Activated CD4-positive, CD25-positive, alpha-beta regulatory T cell treated with anti-CD3 and anti-CD28 coated beads, Interleukin-2, amount 50 U/mL, for 72 hours (primary cell): ENCODE data around the gene MOSPD3.
"Not testable (repeated sequence)": the region's sequence is repeated elsewhere in the genome, so short reads cannot be mapped to it uniquely, and the experiment has no call there.

Source experiments
- DNase-seq: peaks from one replicate; pipeline ENCODE4 v3.0.0; 2021

Gene MOSPD3, protein sequence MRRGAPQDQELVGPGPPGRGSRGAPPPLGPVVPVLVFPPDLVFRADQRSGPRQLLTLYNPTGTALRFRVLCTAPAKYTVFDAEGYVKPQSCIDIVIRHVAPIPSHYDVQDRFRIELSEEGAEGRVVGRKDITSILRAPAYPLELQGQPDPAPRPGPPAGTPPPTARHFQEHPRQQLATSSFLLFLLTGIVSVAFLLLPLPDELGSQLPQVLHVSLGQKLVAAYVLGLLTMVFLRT

DNA sequence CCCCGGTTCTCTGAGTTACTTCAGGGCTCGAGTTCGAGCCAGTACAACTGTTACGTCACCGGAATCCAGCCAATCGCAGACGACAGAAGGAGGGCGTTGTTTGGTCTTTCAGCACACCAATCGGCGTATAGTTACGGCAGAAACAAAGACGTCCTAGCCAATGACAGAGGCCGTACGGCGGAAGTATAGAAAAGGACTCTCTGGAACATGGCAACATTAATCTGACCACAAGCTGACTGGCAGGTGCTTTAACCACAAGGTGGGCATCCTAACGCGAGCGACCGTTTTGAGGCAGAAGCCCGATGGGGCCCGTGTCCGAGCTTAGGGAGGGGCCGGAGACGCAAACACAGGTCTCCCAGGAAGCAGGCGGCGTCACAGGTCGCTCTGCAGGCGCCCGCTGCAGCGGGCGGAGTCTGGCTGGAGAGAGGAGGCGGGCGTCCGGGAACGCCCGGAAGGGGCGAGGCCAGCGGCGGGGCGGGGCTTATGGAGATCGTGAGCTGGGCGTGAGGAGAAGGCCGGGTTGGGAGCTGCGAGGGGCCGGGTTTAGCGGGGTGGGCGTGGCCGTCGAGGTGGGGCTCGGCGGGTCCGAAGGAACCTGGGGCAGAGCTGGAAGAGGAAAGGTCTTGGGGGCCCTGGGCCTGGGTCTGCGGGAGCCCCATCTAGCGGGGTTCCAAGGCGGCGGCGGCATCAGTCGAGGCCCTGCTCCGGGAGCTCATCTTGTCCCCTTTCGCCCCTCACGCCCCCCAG, at the start of gene MOSPD3:
Gene MOSPD3 (plus strand): TSS at position 558 of the 747 bp plus-strand sequence. CDS start 252 bp downstream, outside the sequence.
- peak; percentile 99 for DNase-seq

DNA sequence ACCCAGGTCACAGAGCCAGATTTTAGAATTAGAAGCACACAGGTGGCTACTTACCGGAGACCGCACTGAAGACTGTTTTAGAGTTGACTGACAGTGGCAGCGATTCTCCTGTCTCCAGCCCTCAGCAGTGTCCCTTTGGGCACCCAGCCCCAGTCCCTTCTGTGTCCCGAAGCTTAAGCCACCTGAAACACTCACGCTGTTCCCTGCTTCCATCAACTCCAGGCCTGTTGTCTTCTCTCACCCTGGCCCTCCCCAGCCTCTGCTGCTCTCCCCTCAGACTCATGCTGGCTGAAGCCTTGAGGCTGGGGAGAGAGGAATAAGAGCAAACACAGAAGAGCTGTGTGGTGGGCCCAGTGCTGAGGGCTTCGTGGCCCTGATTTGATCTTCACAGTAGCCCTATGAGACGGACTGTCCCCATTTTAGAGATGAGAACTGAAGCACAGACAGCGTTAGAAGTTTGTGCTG, 49.2 kb upstream of the MOSPD3 start:
- no peak for DNase-seq

DNA sequence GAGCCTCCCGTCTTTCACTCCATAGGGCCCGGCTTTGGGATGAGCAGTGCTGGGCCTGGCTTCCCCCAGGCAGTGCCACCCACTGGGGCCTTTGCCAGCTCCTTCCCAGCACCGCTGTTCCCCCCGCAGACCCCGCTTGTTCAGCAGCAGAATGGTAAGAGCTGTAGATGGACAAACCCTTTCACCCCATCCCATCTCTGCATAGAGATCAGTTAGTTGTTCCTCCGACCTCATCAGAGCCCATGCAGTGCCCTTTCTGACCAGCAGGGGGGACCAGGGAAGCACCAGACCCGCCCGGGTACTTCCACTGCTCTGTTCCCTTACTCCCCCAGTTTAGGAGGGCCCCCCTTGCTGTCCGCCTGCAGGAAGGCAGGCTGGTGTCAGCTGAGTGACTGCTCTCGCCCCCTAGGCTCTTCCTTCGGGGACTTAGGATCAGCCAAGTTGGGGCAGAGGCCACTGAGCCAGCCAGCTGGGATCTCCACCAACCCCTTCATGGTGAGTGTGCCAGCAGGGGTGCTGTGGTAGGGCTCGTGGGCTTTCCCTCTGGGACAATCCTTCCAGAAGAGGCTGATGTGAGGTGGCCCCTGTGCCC, 48.4 kb upstream of the MOSPD3 start:
- DNase-seq = peak; percentile 86

DNA sequence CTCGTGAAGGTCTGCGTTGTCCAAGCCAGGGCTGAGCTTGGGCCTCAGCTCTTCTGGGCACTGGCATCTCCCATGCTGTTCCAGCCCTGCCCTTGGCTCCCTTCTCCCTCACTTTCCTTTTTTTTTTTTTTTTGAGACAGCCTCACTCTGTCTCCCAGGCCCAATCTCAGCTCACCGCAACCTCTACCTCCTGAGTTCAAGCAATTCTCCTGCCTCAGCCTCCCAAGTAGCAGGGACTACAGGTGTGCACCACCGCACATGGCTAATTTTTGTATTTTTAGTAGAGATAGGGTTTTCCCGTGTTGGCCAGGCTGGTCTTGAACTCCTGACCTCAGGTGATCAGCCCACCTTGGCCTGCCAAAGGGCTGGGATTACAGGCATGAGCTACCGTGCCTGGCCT, 47.9 kb upstream of the MOSPD3 start:
- DNase-seq = not testable (repeated sequence)

DNA sequence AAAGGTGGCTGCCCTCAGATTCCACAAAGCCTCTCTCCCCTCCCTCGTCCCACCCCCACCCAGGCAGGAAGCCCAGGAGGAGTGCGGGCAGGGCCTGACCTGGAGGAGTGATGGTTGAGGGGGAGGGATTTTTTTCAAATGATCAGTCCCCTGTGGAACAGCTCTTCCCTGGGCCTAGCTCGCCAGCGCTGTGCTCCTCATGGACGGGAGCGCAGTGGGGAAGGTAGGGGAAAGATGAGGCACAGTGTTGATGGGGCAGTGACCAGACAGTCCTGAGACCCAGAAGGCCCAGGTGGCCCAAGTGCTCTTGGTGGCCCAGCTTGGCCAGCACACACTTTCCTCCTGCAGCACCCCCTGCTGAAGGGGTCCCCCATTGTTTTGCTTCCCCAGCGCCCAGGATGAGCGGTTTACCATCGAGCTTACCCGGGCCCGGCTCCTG, 47.2 kb upstream of the MOSPD3 start:
- no peak for DNase-seq

DNA sequence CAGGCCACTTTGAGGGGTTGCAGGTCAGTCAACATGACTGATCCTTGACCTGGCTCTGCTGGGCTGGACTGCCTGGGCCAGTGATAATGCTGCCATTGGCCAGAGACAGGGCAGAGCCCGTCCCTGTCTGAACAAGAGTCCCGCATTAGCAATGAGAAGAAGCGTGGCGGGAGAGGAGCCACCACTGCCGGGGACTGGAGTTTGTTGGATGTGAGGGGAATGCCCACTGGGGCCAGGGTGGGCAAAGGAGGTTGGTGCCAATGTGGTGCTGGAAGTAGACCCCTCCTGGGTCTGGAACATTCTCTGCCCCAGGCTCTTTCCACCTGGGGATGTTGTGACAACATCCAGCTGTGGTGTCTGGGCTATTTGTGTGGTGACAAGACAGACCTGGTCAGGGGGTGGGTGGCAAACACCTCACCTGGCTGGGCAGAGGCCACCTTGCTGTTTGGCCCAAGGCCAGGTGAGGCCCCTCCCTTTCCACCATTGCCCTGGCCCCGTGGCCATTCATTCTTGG, 46.3 kb upstream of the MOSPD3 start:
- DNase-seq = no peak

DNA sequence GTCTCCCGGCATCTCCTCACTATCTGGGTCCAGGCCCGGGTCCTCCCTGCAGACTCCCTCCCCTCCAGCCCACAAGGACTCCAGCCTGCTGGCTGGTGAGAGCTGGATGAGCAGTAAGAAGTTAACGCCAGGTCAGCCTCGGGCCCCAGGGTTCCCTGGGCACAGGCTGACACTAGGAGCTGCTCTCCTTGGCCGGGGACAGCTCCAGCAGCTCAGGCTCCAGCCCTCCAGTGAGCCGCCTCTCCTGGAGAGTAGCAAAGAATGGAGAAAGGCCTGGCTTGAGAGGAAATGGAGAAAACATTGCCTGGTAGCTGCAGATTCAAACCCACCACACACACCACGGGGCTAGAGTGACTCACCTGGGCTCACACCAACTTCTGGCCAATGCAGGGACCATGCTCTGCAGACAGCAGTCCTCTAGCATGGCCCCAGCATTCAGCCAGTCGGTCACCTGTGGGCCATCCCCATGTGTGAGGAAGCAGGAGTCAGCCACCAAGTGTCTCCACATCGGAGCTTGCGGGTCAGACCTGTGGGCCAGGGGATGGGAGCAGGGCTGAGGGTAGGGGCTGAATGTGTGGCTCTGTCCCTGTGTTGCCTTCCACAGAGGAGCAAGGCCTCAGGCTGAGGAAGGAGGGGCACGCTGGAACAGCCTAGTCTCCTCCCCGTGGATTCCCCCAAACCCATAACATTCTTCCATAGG, 45.2 kb upstream of the MOSPD3 start:
- no peak for DNase-seq

DNA sequence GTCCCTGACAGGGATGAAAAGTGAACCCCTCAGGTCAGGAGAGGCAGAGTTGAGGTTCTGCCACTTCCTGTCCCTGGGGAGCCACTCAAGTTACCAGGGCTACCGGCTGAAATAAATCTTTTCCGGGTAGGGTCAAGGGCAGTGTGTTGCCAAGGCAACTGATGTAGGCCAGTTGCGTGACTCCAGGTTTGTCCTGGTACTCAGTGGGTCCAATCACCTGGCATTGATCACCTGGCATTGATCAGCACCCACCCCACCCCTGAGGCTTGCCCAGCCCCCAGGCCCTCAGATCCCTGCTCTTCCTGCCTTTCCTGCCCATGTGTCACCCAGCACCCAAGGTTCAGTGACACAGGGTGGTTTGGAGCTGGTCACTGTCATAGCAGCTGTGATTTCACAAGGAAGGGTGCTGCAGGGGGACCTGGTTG, 44.6 kb upstream of the MOSPD3 start:
- no peak for DNase-seq

DNA sequence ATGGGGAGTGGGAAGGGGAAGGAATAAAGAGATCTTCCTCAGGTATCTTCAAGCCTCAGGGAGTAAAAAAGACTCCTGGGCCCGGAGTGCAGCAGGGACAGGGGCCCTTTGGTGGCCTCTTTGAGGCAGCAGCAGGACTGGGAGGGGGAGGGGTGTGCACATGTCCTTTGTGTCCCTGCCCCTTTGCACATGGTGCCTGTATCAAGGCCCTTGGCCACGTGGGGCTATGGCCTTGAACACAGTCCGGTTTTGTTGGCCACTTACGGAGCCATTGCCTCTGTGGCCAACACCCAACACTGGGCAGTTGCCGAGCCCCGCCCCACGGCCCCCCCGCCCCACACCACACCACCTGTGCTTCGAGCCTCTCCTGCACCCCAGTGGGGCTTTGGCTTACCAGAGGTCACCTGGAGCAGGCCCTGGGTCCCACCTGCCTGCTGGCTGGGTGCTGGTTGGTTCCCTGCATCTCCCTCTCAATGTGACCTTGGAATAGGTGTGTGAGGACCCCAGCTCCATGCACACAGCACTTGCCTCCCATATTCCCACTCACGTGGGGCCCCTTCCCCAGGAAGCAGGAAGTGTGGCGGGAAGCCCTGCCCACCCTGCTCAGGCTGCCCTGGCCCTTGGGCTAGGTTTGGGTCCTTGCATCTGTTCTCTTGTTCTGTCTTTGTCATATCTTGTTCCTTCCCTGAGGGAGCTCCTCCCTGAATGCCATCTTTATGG, 44.0 kb upstream of the MOSPD3 start:
- DNase-seq = no peak

DNA sequence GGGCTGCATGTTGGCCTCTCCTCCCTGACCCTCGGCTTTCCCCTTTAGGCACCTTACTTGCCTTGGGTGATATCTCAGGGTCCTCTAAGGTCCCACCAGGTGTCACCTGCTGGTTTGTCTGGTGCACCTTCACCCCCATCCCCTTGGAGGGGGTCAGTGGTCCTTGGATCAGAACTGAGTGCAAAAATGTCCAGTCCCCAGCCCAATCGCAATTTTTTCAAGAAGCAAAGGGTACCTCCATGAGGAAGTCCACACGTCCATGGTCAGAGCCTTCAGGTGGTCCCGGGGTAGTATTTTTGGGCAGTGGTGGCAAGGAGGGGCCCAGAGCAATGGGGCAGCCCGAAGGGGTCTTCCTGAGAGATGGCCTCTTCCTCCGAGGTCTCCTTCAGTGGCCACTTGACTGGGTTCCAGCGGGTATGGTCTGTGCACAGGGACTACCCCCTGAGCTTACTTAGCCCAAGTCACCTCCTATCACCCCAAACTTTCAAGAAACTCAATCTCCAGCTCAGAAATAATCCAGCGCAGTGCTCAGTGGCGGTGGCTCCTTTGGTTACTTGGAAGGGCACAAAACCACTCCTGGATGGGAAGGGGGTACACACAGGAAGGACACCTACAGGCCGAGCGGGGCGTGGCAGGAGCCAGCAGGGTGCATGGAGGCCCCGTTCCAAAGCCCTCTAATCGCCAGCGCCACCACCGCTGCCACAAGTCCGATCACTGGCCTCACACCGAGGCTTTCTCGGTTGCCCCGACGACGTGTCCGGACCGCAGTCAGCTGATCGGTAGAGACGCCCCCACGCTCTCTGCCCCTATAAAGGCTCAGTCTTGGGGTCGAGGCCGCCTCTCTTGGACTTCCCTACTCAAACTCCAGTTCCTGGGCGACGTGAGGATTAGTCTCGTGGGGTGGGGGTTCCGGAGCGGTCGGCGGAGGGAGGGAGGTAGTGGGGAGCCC, 43.2 kb upstream of the MOSPD3 start:
- DNase-seq = no peak

DNA sequence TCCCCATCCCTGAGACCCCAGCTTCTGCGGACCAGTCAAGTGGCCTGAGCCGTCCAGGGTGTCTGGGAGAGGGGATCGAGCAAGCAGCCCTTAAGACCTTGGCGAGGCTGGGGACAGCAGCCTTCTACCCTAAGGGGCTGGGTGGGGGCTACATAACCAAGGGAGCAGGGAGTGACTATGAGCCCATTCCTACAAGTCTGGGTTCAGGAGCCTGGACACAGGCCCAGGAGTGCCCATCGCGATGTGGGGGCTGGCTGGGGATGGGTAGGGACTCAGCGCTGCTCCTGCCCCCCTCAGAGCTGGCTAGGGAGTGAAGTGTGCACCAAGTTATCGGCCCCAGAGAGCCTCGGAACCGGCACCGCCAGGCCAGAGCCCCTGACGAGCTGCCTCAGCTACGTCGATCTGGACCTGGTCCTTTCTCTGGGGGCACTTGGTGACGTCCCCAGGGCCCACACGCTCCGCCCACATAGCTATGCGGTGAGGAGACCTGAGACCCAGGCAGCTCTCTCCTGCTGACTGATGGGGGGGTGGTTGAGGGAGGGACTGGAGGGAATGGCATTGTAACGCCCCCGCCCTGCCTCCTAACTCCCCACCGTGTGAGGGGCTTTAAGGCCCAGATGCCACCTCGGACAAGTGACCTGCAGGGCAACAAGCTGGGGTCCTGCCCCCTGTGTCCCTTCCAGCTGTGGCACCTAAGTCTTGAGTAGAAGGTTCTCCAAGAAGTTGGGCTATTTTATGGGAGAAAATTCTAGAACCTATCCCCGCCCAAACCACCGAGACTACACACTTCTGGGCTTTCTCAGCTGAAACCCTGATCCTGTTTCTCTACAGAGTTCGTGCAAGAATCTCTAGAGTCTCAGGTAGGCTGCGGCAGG, 41.1 kb upstream of the MOSPD3 start:
- DNase-seq = no peak

DNA sequence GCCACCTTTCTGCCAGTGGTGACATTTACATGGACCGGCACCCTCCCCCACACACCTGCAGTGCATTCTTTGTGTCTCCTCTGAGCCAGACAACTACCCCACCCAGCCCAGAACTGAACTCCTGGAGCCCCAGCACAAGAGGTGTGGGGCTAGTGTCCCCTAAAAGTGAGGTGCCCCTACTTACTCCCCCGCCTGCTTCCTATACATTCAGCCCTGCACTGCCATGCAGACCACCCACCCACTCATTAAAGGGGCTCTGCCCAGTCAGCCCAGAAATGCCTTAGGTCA, 40.6 kb upstream of the MOSPD3 start:
- DNase-seq = no peak

DNA sequence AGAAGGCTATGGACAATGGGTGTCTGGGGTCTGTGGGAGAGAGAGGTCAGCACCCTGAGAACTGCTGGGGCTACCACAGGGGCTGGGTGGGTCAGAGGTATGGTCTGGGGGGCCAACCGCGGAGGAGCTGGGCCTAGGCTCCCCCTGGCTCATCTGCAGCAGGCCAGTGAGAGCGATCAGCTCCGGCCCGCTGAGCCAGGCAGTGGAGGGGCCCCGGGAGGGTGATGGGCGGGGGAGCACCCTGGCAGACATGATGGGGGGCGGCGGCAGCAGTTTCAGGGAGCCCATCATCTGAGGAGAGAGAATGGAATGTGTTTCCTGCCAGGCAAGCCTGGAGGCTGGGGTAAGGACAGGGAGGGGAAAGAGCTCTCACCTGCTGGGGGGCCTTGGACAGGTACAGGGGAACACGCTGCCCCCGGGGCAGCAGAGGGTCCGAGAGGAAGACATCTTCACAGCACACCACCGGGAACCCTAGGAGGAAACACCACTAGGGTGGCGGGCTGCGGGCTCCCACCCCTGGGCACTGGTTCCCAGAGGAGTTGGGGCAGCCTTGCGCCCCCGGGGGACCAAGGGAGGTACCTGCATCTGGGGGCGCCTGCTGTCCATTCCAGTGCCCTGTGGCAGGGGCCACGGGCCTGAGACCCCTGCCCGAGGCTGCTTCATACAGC, 39.9 kb upstream of the MOSPD3 start:
- no peak for DNase-seq

DNA sequence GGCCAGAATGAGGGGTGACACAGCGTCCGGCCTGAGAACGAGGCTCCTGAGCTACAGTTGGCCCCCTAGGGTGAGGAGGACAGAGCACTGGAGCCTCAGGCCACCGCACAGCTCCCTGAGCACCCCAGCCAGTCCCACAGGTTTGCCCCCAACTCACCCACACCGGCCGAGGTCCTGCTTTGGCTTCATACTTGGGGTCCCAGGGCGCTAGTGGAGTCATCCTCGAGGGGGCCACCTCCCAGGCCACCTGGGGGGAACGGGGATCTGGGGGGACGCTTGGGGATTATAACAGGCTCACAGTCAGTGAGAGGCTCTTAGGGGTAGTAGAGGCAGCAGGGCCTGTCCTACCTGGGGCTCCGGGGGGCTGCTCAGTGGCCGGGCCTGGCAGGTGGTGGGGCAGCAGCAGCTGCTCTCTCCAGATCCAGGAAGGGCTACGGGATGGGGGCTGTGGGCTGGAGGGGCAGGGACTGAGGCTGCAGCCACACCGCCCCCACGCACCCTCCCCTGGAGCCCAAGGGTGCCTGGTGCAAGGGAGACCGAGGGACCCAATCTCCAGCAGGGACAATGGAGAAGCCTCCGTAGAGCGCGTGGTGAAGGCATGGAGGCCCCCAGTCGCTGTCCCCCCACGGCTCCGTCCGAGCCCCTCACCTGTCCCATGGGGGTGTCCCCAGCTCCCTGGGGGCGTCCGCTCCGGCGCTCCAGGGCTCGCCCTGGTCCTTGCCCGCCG, 39.2 kb upstream of the MOSPD3 start:
- no peak for DNase-seq

DNA sequence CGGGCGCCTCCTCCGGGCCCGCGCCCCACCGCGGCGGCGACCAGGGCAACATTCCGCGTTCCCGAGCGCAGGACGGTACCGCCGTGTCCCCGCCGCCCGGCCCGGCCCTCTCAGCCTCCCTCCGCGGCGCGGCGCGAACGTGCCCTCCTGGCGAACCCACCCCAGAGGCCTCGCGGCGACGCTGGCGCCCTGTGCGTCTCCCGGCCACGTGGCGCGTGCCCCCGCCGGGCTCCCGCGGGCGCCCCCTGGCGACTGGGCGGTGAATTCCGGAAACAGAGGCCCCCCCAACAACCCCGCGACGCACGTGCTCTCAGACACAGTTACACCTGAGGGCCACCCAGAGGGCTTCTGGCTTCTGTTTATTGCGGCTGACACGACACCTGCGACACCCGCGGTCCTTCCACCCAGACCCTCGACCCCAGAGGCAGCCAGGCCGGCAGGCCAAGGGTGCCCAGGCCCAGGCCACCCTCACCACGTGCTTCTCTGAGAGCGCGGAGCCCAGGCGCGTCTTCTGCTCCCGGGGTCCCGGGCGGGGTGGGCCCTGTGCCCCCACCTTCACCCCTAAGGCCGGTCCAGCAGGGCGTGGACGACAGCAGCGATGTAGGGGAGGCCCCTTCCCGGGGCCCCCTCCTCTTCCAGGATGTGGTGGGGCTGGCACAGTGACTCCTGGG, 38.5 kb upstream of the MOSPD3 start, which contains the start of gene SAP25:
Gene SAP25 (minus strand): TSS at position 210 of the 671 bp plus-strand sequence. CDS start 158 bp downstream, at position 52.
- no peak for DNase-seq

DNA sequence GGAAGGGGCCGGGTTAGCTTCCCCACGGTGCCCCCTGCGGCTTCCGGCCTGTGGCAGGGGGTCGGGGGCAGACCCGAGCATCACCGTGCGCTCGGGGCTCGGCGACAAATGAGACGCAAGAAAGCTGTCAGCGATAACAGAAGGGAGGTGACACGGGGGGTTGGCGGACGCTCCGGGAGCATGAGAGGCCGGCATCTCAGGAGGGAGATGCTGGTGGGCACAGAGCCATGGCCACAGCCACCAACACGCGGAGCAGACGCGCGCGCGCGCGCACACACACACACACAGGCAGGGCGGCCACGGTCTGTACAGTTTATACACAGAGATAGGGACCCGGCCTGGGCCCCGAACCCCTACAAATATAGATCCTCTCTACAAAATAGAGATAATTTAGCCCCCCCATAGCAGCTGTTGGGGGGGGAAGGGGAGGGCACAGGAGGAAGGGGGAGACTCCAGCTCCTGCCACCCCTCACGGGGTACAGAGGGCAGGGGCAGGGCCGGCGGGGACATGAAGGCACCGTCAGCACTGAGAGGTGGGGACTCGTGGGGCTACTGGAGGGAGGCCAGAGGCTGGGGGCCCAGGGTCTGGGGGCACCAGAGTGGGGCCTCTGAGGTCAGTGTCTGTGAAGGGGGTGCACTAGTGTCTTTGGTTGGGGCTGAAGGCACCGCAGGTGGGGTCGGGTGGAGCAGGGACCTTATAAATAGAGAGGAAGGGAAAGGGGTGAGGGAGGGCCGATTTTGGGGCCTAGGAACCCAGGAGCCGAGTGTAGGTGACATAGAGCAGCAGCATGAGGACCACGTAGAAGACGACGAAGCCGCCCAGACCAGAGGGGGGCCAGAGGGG, 37.8 kb upstream of the MOSPD3 start:
- DNase-seq = no peak

DNA sequence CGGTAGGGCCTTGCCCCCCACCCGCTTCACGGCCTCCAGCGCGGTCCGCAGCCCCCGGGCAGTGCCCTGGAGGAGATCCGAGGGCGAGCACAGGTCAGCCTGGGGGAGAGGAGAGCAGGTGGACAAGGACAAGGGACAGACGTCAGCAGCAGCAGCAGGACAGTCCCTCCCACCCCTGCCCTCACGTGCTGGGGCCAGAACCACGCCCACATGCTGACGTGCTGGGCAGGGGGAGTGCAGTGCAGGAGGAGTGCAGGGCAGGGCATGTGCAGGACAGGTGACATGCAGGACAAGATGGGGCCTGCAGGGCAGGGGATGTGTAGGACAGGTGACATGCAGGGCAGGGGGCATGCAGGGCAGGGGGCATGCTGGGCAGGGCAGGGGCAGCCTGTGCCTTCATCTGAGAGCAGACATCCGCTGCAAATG, 37.1 kb upstream of the MOSPD3 start:
- no peak for DNase-seq
